Choroid plexus epithelial cell (primary cell): Measurements from ENCODE around the gene DIP2C.

Experiments used
- DNase-seq: peaks from one replicate; pipeline ENCODE4 v3.0.0-alpha.2; 2010; ENCODE audit warnings: low read depth
- H3K4me3 ChIP-seq: 2 replicates; pipeline ENCODE4 v1.5.1; 2011; ENCODE audit warnings: low read depth, mild to moderate bottlenecking, control low read depth, low read length, moderate library complexity
- CTCF ChIP-seq: conservative IDR thresholded peaks from 2 replicates; pipeline ENCODE4 v1.5.1; 2011; ENCODE audit warnings: low read depth, mild to moderate bottlenecking, control low read depth, inconsistent platforms, low read length, moderate library complexity

Gene DIP2C

GRCh38 chr10:563827-564226 lies 125.6 kb downstream of the DIP2C start:
- TF ChIP-seq CTCF, result no peak
- no peak for DNase-seq
- H3K4me3 ChIP-seq, result no peak overlapping the region

- no peak for TF ChIP-seq CTCF
- no peak overlapping the region for H3K4me3 ChIP-seq
- no peak for DNase-seq
Observed at GRCh38 chr10:562142-562541, 127.3 kb downstream of the DIP2C start.

- no peak for TF ChIP-seq CTCF
- no peak overlapping the region for H3K4me3 ChIP-seq
- no peak for DNase-seq
Observed at GRCh38 chr10:561721-562120, 127.7 kb downstream of the DIP2C start.

- H3K4me3 ChIP-seq, result no peak overlapping the region
- no peak for TF ChIP-seq CTCF
Observed at GRCh38 chr10:560314-560992, 129.0 kb downstream of the DIP2C start.

GRCh38 chr10:559767-560047 lies 129.8 kb downstream of the DIP2C start:
- no peak overlapping the region for H3K4me3 ChIP-seq
- TF ChIP-seq CTCF, result no peak
- DNase-seq, result no peak

More at GRCh38 chr10:560314-560992, 129.0 kb downstream of the DIP2C start:
- no peak for DNase-seq

GRCh38 chr10:558891-559766 lies 130.3 kb downstream of the DIP2C start:
- H3K4me3 ChIP-seq, result no peak overlapping the region
- DNase-seq, result no peak
- no peak for TF ChIP-seq CTCF
